PFSK-1 (cell line): ENCODE data around the gene PC.

ENCODE experiments used
- POLR2AphosphoS5 ChIP-seq: IDR thresholded peaks from 2 replicates; pipeline ENCODE4 v1.6.1; 2012; ENCODE audit warnings: low read depth, mild to moderate bottlenecking, control low read depth, low read length, moderate library complexity
- REST ChIP-seq, 2 experiments: IDR thresholded peaks; 2 replicates each; pipeline versions ENCODE4 v1.6.1 to v1.8.0; 2011 to 2012; ENCODE audit warnings: low read depth in 2 of 2, low read length in 2 of 2, control low read depth in 1 of 2, inconsistent platforms in 1 of 2, mild to moderate bottlenecking in 1 of 2, moderate library complexity in 1 of 2; ENCODE audit not compliant: insufficient read depth in 1 of 2

- TF ChIP-seq REST (IDR thresholded peaks at IDR 0.05; ENCODE audit: insufficient read depth in 1 of 2, low read depth in 2 of 2, low read length in 2 of 2) (peak in 1 of 2 experiments; percentile 45; a peak in 1 of 4 replicates), POLR2AphosphoS5 (no peak)
Measured at GRCh38 chr11:66843776-66844495, 114.2 kb downstream of the PC start.
